BJ (cell line): Measurements from ENCODE around the gene RAB21. TPM values are rescaled to one million over a fixed set of nuclear protein-coding genes. Genes with fewer than 3 reads are reported as not detected.
A peak's percentile ranks its signal among the peaks of the same experiment; 100 is the strongest.

Source experiments
- CTCF ChIA-PET: fragments of 350-600 bp; formaldehyde crosslinking; extraction: SDS; loops from one replicate; lab custom pipeline; 2021; ENCODE audit warnings: antibody characterized with exemption, inconsistent platforms; lab: Yijun Ruan, JAX
- POLR2A ChIA-PET: fragments of 300-600 bp; sonication (Branson Sonifier 250); formaldehyde crosslinking; extraction: SDS; loops from one replicate; lab custom pipeline; 2021; ENCODE audit warnings: antibody characterized with exemption; lab: Charles Lee
- DNase-seq: peaks from one replicate; pipeline ENCODE4 v3.0.0-alpha.2; 2011; ENCODE audit warnings: low read depth
- H3K27me3 ChIP-seq: 2 replicates; pipeline ENCODE4 v1.6.0; 2011; ENCODE audit warnings: low read length; ENCODE audit not compliant: control insufficient read depth, insufficient read depth
- H3K36me3 ChIP-seq: 2 replicates; pipeline ENCODE4 v1.5.1; 2011; ENCODE audit warnings: low read length; ENCODE audit not compliant: control insufficient read depth, insufficient read depth
- H3K4me3 ChIP-seq: 2 replicates; pipeline ENCODE4 v1.5.1; 2011; ENCODE audit warnings: low read depth, mild to moderate bottlenecking, control low read depth, low read length
- CTCF ChIP-seq: IDR thresholded peaks from 2 replicates; pipeline ENCODE4 v1.5.1; 2011; ENCODE audit warnings: low read depth, mild to moderate bottlenecking, control low read depth, inconsistent platforms, low read length, moderate library complexity; ENCODE audit not compliant: insufficient read depth
- polyA plus RNA-seq: library from polyadenylated mRNA; depleted of rRNA; stranded (reverse); fragments of >200 nt; gene quantifications from 2 replicates; pipeline ENCODE4 v1.2.3, GENCODE V29; 2011

The RAB21 gene
- polyA plus RNA-seq, 1 experiment, result 3.6 TPM

GRCh38 chr12:71718611-71719010 lies 36.1 kb upstream of the RAB21 start:
- Histone ChIP-seq H3K27me3 (no peaks in the 10 kb centered on the region), H3K36me3 (no peaks in the 10 kb centered on the region), H3K4me3 (no peak overlapping the region)
- CTCF ChIA-PET, result interaction anchor here (1.0 kb wide), 2 partner anchors 28 to 82 kb away, joined by 3 to 4 read pairs; no protein-coding TSS in a partner anchor
- no peak for TF ChIP-seq CTCF
- POLR2A ChIA-PET, result no interaction called here
- no peak for DNase-seq

- TF ChIP-seq CTCF, result no peak
- POLR2A ChIA-PET, result no interaction called here
- Histone ChIP-seq H3K27me3 (no peaks in the 10 kb centered on the region), H3K4me3 (no peak overlapping the region), H3K36me3 (no peaks in the 10 kb centered on the region)
- CTCF ChIA-PET, result no interaction called here
- no peak for DNase-seq
Observed at GRCh38 chr12:71719647-71720370, 34.9 kb upstream of the RAB21 start.

- no peaks in the 10 kb centered on the region for H3K27me3 ChIP-seq
- CTCF ChIA-PET, result no interaction called here
Observed at GRCh38 chr12:71721783-71722505, 32.7 kb upstream of the RAB21 start.

GRCh38 chr12:71725011-71725410 lies 29.7 kb upstream of the RAB21 start:
- DNase-seq, result peak; percentile 23
- Histone ChIP-seq H3K36me3 (no peaks in the 10 kb centered on the region), H3K4me3 (no peak overlapping the region), H3K27me3 (no peaks in the 10 kb centered on the region)
- POLR2A ChIA-PET, result no interaction called here
- no peak for TF ChIP-seq CTCF
- CTCF ChIA-PET, result no interaction called here

More at GRCh38 chr12:71721783-71722505, 32.7 kb upstream of the RAB21 start:
- no peak overlapping the region for H3K4me3 ChIP-seq
- no peaks in the 10 kb centered on the region for H3K36me3 ChIP-seq
- POLR2A ChIA-PET, result no interaction called here
- DNase-seq, result no peak
- no peak for TF ChIP-seq CTCF

GRCh38 chr12:71726548-71726947 lies 28.1 kb upstream of the RAB21 start:
- no peak for TF ChIP-seq CTCF
- Histone ChIP-seq H3K4me3 (no peak overlapping the region), H3K27me3 (no peaks in the 10 kb centered on the region), H3K36me3 (no peaks in the 10 kb centered on the region)
- ChIA-PET CTCF (interaction anchor here (1.1 kb wide), 1 partner anchor 28 kb away, joined by 3 read pairs; no protein-coding TSS in a partner anchor), POLR2A (no interaction called here)
- DNase-seq, result no peak
